IgD-negative memory B cell (primary cell): Measurements from ENCODE around the gene ALG11. TPM values are rescaled to one million over a fixed set of nuclear protein-coding genes. Genes with fewer than 3 reads are reported as not detected.
"Not testable (repeated sequence)": the region's sequence is repeated elsewhere in the genome, so short reads cannot be mapped to it uniquely, and the experiment has no call there.

Experiments used
- H3K27ac Mint-ChIP-seq, 3 donors: one replicate each; pipeline ENCODE4 v1.8.0; 2020 to 2022; ENCODE audit warnings: mild to moderate bottlenecking in 3 of 3, mixed read lengths in 3 of 3, moderate library complexity in 1 of 3
- H3K27me3 Mint-ChIP-seq: one replicate; pipeline ENCODE4 v1.8.0; 2021; ENCODE audit warnings: mixed read lengths
- H3K36me3 Mint-ChIP-seq: one replicate; pipeline ENCODE4 v1.8.0; 2020; ENCODE audit warnings: mild to moderate bottlenecking, mixed read lengths
- H3K4me1 Mint-ChIP-seq, 3 donors: one replicate each; pipeline ENCODE4 v1.8.0; 2020 to 2022; ENCODE audit warnings: mixed read lengths in 3 of 3, mild to moderate bottlenecking in 1 of 3
- H3K4me3 Mint-ChIP-seq, 4 donors: one replicate each; pipeline ENCODE4 v1.8.0; 2020 to 2022; ENCODE audit warnings: mild to moderate bottlenecking in 4 of 4, mixed read lengths in 4 of 4, moderate library complexity in 3 of 4
- H3K9me3 Mint-ChIP-seq, 3 donors: one replicate each; pipeline ENCODE4 v1.8.0; 2020 to 2021; ENCODE audit warnings: mixed read lengths in 3 of 3, mild to moderate bottlenecking in 1 of 3
- polyA plus RNA-seq: library from polyadenylated mRNA; unstranded; fragments of 300-500 nt; fragmentation: Illumina TruSeq; gene quantifications from one replicate; pipeline ENCODE4 v1.2.3, GENCODE V29; 2021

Gene ALG11
- polyA plus RNA-seq: 25.7 TPM

GRCh38 chr13:52011632-52012511, at the start of gene ALG11:
TSS of gene ALG11 (plus strand) at chr13:52012398. CDS start at chr13:52012419, 21 bp downstream.
- Mint-ChIP-seq H3K4me3 (peak within 1 kb of the TSS; percentile 97 to 100 (median 99)), H3K36me3 (no peaks in the 10 kb centered on the region)

GRCh38 chr13:51966186-51966585, 46.0 kb upstream of the ALG11 start:
- Mint-ChIP-seq H3K36me3 (no peaks in the 10 kb centered on the region), H3K4me1 (peaks cover 0 to 6% (median 3%) of the 10 kb centered on the region in 3 donors), H3K27ac (peak overlapping the region in 1 of 3 donors; percentile 5)

More at GRCh38 chr13:52011632-52012511, at the start of gene ALG11:
- Mint-ChIP-seq H3K27ac (peak within 1 kb of the TSS; percentile 61 to 89 (median 83)), H3K9me3 (no peaks in the 10 kb centered on the region), H3K27me3 (peaks cover 16% of the 10 kb centered on the region), H3K4me1 (peaks cover 14 to 18% (median 17%) of the 10 kb centered on the region in 3 donors)

GRCh38 chr13:51967482-51968446, 44.4 kb upstream of the ALG11 start:
- Mint-ChIP-seq H3K4me3 (no peak overlapping the region), H3K9me3 (no peaks in the 10 kb centered on the region), H3K27ac (no peak overlapping the region)

More at GRCh38 chr13:51966186-51966585, 46.0 kb upstream of the ALG11 start:
- H3K9me3 Mint-ChIP-seq: no peaks in the 10 kb centered on the region
- no peak overlapping the region for H3K4me3 Mint-ChIP-seq
- peaks cover 6% of the 10 kb centered on the region for H3K27me3 Mint-ChIP-seq

GRCh38 chr13:51970349-51970748, 41.8 kb upstream of the ALG11 start:
- Mint-ChIP-seq H3K27ac (no peak overlapping the region), H3K9me3 (no peaks in the 10 kb centered on the region), H3K4me1 (peaks cover 0 to 6% (median 3%) of the 10 kb centered on the region in 3 donors), H3K27me3 (peaks cover 9% of the 10 kb centered on the region), H3K4me3 (no peak overlapping the region), H3K36me3 (no peaks in the 10 kb centered on the region)

More at GRCh38 chr13:51967482-51968446, 44.4 kb upstream of the ALG11 start:
- no peaks in the 10 kb centered on the region for H3K36me3 Mint-ChIP-seq
- H3K4me1 Mint-ChIP-seq: peaks cover 0 to 6% (median 3%) of the 10 kb centered on the region in 3 donors
- H3K27me3 Mint-ChIP-seq: peaks cover 6% of the 10 kb centered on the region

- H3K4me1 Mint-ChIP-seq: peaks cover 0 to 6% (median 3%) of the 10 kb centered on the region in 3 donors
Observed at GRCh38 chr13:51971520-51972426, 40.4 kb upstream of the ALG11 start.

GRCh38 chr13:51974482-51974881, 37.7 kb upstream of the ALG11 start:
- Mint-ChIP-seq H3K4me3 (no peak overlapping the region), H3K9me3 (no peaks in the 10 kb centered on the region), H3K4me1 (no peaks in the 10 kb centered on the region), H3K27ac (no peak overlapping the region), H3K36me3 (no peaks in the 10 kb centered on the region), H3K27me3 (peaks cover 2% of the 10 kb centered on the region)

More at GRCh38 chr13:51971520-51972426, 40.4 kb upstream of the ALG11 start:
- Mint-ChIP-seq H3K27ac (no peak overlapping the region), H3K27me3 (peaks cover 9% of the 10 kb centered on the region), H3K4me3 (no peak overlapping the region), H3K36me3 (no peaks in the 10 kb centered on the region), H3K9me3 (no peaks in the 10 kb centered on the region)

GRCh38 chr13:51976423-51976822, 35.8 kb upstream of the ALG11 start:
- no peak overlapping the region for H3K27ac Mint-ChIP-seq
- H3K4me3 Mint-ChIP-seq: no peak overlapping the region
- no peaks in the 10 kb centered on the region for H3K36me3 Mint-ChIP-seq
- H3K27me3 Mint-ChIP-seq: peaks cover 2% of the 10 kb centered on the region
- H3K9me3 Mint-ChIP-seq: no peaks in the 10 kb centered on the region
- H3K4me1 Mint-ChIP-seq: no peaks in the 10 kb centered on the region

GRCh38 chr13:51976890-51977289, 35.3 kb upstream of the ALG11 start:
- Mint-ChIP-seq H3K27me3 (peaks cover 2% of the 10 kb centered on the region), H3K36me3 (no peaks in the 10 kb centered on the region), H3K4me1 (no peaks in the 10 kb centered on the region), H3K9me3 (no peaks in the 10 kb centered on the region), H3K27ac (no peak overlapping the region), H3K4me3 (no peak overlapping the region)

- no peak overlapping the region for H3K4me3 Mint-ChIP-seq
- no peaks in the 10 kb centered on the region for H3K4me1 Mint-ChIP-seq
- H3K9me3 Mint-ChIP-seq: no peaks in the 10 kb centered on the region
- peaks cover 5% of the 10 kb centered on the region for H3K27me3 Mint-ChIP-seq
- no peaks in the 10 kb centered on the region for H3K36me3 Mint-ChIP-seq
- H3K27ac Mint-ChIP-seq: no peak overlapping the region
Observed at GRCh38 chr13:51977625-51978024, 34.6 kb upstream of the ALG11 start.

GRCh38 chr13:51978796-51979556, 33.2 kb upstream of the ALG11 start:
- no peak overlapping the region for H3K4me3 Mint-ChIP-seq
- H3K27ac Mint-ChIP-seq: no peak overlapping the region
- H3K9me3 Mint-ChIP-seq: no peaks in the 10 kb centered on the region
- H3K27me3 Mint-ChIP-seq: peaks cover 5% of the 10 kb centered on the region
- H3K4me1 Mint-ChIP-seq: no peaks in the 10 kb centered on the region
- H3K36me3 Mint-ChIP-seq: no peaks in the 10 kb centered on the region

- Mint-ChIP-seq H3K9me3 (no peaks in the 10 kb centered on the region), H3K4me3 (no peak overlapping the region), H3K4me1 (no peaks in the 10 kb centered on the region), H3K27ac (no peak overlapping the region), H3K27me3 (peaks cover 4% of the 10 kb centered on the region), H3K36me3 (no peaks in the 10 kb centered on the region)
Observed at GRCh38 chr13:51980908-51981307, 31.3 kb upstream of the ALG11 start.

- Mint-ChIP-seq H3K27me3 (peaks cover 4% of the 10 kb centered on the region), H3K4me1 (no peaks in the 10 kb centered on the region), H3K9me3 (no peaks in the 10 kb centered on the region), H3K36me3 (no peaks in the 10 kb centered on the region), H3K27ac (no peak overlapping the region), H3K4me3 (no peak overlapping the region)
Observed at GRCh38 chr13:51981355-51981754, 30.8 kb upstream of the ALG11 start.

- H3K9me3 Mint-ChIP-seq, H3K27ac Mint-ChIP-seq, H3K36me3 Mint-ChIP-seq, H3K27me3 Mint-ChIP-seq, H3K4me3 Mint-ChIP-seq, H3K4me1 Mint-ChIP-seq: not testable (repeated sequence)
Observed at GRCh38 chr13:51983292-51983691, 28.9 kb upstream of the ALG11 start.

- H3K27ac Mint-ChIP-seq, H3K4me3 Mint-ChIP-seq, H3K27me3 Mint-ChIP-seq, H3K9me3 Mint-ChIP-seq, H3K36me3 Mint-ChIP-seq, H3K4me1 Mint-ChIP-seq: not testable (repeated sequence)
Observed at GRCh38 chr13:51984904-51985303, 27.3 kb upstream of the ALG11 start.
